ENCODE results near the gene LRMDA. TPM values are rescaled to one million over a fixed set of nuclear protein-coding genes. Genes with fewer than 3 reads are reported as not detected.

The LRMDA gene
- total and polyA plus RNA-seq, 7 donors = 1.0 to 5.7 (median 2.5) TPM

GRCh38 chr10:76022366-76022765 is 590.9 kb downstream of the LRMDA start:
- intact Hi-C loops (cut with DNase I) = no loop called here
- no peak overlapping the region for H3K27ac ChIP-seq
- no peaks in the 10 kb centered on the region for H3K4me1 ChIP-seq
- no peaks in the 10 kb centered on the region for H3K36me3 ChIP-seq (ENCODE audit: insufficient read depth in 1 of 2, low read depth in 1 of 2)
- no peak overlapping the region for H3K4me3 ChIP-seq
- TF ChIP-seq, protein P1, sequence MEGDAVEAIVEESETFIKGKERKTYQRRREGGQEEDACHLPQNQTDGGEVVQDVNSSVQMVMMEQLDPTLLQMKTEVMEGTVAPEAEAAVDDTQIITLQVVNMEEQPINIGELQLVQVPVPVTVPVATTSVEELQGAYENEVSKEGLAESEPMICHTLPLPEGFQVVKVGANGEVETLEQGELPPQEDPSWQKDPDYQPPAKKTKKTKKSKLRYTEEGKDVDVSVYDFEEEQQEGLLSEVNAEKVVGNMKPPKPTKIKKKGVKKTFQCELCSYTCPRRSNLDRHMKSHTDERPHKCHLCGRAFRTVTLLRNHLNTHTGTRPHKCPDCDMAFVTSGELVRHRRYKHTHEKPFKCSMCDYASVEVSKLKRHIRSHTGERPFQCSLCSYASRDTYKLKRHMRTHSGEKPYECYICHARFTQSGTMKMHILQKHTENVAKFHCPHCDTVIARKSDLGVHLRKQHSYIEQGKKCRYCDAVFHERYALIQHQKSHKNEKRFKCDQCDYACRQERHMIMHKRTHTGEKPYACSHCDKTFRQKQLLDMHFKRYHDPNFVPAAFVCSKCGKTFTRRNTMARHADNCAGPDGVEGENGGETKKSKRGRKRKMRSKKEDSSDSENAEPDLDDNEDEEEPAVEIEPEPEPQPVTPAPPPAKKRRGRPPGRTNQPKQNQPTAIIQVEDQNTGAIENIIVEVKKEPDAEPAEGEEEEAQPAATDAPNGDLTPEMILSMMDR (IDR thresholded peaks at IDR 0.05) = no peak
- no peaks in the 10 kb centered on the region for H3K9me3 ChIP-seq
- 69 to 90% (median 79%) methylated on average over 2 of the region's 2 CpGs for WGBS, 3 donors
- H3K27me3 ChIP-seq (ENCODE audit: insufficient read depth in 3 of 3, low read length in 2 of 3) = no peaks in the 10 kb centered on the region
- ATAC-seq = no peak
- DNase-seq = no peak

DNA sequence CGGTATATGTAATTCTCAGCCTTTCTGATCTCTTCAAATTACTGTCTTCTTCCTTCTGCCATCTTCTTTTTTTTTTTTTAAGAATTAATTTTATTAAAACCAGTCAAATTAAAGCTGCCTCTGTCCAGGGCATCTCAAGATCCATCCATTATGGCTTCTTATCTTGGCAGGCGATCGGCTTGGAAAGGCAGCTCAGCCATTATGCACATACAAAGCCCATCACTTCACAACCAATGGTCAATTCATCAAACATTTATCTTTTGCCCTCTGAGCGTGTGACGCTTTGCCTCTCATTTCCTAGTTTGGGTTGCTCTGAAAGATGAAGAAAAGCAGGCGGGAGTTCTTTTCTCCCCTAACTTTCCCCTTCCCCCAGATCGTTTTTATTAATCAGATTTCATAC is 591.6 kb downstream of the LRMDA start:
- TF ChIP-seq, protein P1 (IDR thresholded peaks at IDR 0.05) = no peak
- Histone ChIP-seq H3K36me3 (ENCODE audit: insufficient read depth in 1 of 2, low read depth in 1 of 2) (no peaks in the 10 kb centered on the region), H3K4me3 (no peak overlapping the region), H3K9me3 (no peaks in the 10 kb centered on the region), H3K27ac (no peak overlapping the region), H3K4me1 (no peaks in the 10 kb centered on the region), H3K27me3 (ENCODE audit: insufficient read depth in 3 of 3, low read length in 2 of 3) (no peaks in the 10 kb centered on the region)
- no peak for DNase-seq
- WGBS, 3 donors = 83 to 89% (median 84%) methylated on average over 7 of the region's 7 CpGs
- intact Hi-C loops (cut with DNase I) = no loop called here
- no peak for ATAC-seq

DNA sequence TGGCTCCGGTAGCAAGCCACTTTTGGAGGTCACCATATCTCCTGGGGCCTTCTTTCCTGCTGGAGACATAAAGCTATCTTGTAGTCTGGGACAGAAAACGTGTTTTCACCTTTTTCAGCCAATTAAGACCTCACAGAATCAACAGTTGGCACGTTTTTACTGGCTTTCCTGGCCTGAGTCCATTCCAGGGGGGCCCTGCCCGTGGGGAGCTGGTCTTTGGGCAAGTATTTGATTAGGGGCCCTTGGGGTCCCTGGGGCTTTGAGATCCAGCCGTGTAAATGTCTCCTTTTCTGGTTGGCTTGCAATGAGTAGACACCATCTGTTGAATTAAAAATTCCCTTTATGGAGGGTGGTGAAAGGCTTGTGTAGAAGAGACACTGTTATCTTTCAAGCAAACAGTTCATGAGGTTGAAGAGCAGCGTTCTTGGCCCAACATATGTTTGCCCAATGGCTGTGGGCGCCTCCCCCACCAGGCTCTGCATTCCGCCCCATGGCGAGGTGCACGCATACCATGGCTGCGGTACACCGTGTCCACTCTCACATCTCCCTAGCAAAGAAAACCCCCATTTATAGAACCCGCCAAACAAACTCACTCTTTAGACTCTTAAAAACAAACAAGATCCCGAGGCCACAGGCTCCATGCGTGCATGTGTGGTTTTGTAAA is 593.2 kb downstream of the LRMDA start:
- H3K4me1 ChIP-seq = no peaks in the 10 kb centered on the region
- no peak for ATAC-seq
- H3K9me3 ChIP-seq = no peaks in the 10 kb centered on the region
- TF ChIP-seq, protein P1 (IDR thresholded peaks at IDR 0.05) = no peak
- no peaks in the 10 kb centered on the region for H3K36me3 ChIP-seq (ENCODE audit: insufficient read depth in 1 of 2, low read depth in 1 of 2)
- H3K27ac ChIP-seq = no peak overlapping the region
- H3K4me3 ChIP-seq = no peak overlapping the region
- no peaks in the 10 kb centered on the region for H3K27me3 ChIP-seq (ENCODE audit: insufficient read depth in 3 of 3, low read length in 2 of 3)
- intact Hi-C loops (cut with DNase I) = no loop called here
- DNase-seq = no peak
- 81 to 84% (median 81%) methylated on average over 15 of the region's 15 CpGs for WGBS, 3 donors

DNA sequence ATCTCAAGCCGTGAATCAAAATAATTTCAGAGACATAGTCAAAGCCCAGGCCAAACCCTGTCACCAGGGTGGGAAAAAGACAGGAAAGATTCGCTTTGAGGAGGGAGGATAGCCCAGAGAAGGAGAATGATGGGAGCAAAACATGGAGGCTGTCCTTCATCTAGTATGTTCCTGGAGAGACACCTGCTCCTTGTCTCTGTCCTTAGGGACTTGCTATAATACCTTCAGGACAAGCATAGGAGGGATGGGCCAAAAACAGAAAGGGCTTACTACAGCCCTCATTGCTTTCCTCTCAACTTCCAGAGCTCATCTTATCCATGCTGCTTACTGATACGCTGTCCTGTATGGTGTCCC is 593.7 kb downstream of the LRMDA start:
- no peak for DNase-seq
- no peak for ATAC-seq
- Histone ChIP-seq H3K27me3 (ENCODE audit: insufficient read depth in 3 of 3, low read length in 2 of 3) (no peaks in the 10 kb centered on the region), H3K27ac (no peak overlapping the region), H3K9me3 (no peaks in the 10 kb centered on the region), H3K4me3 (no peak overlapping the region), H3K36me3 (ENCODE audit: insufficient read depth in 1 of 2, low read depth in 1 of 2) (no peaks in the 10 kb centered on the region), H3K4me1 (no peaks in the 10 kb centered on the region)
- TF ChIP-seq, protein P1 (IDR thresholded peaks at IDR 0.05) = no peak
- 92 to 97% (median 97%) methylated on average over 3 of the region's 3 CpGs for WGBS, 3 donors
- intact Hi-C loops (cut with DNase I) = no loop called here

- no peak for ATAC-seq
- intact Hi-C loops (cut with DNase I) = no loop called here
Observed at GRCh38 chr10:76026176-76026771, 594.9 kb downstream of the LRMDA start.

More at GRCh38 chr10:76026176-76026771, 594.9 kb downstream of the LRMDA start:
- no peak for DNase-seq
- Histone ChIP-seq H3K27ac (no peak overlapping the region), H3K9me3 (no peaks in the 10 kb centered on the region), H3K4me1 (no peaks in the 10 kb centered on the region), H3K27me3 (ENCODE audit: insufficient read depth in 3 of 3, low read length in 2 of 3) (no peaks in the 10 kb centered on the region), H3K4me3 (no peak overlapping the region), H3K36me3 (ENCODE audit: insufficient read depth in 1 of 2, low read depth in 1 of 2) (no peaks in the 10 kb centered on the region)
- TF ChIP-seq, protein P1 (IDR thresholded peaks at IDR 0.05) = no peak
- 78 to 98% (median 97%) methylated on average over 2 of the region's 2 CpGs for WGBS, 3 donors
